ENCODE results near the gene PSMB2.

Gene PSMB2

DNA sequence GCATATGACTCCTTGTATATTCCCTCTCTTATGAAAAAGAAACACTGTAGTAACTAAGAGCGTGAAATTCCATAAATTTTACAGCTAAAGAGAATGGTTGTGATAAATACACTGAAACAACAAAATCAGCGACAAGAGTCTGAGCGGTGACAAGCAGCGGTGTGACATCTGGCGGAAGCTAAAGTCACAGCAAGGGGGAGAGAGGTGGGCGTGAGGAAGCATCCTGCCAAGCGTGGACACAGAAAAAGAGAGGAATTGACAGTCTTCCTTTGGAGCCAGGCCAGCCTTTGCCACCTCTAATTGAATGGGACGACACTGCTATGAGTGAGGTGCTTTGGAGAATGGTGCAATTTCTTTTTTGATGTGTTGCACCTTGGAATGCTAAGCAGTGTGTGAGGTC, 25.9 kb downstream of the PSMB2 start:
- H3K36me3 ChIP-seq (ENCODE audit: insufficient read depth, low read length) = peaks cover 17% of the 10 kb centered on the region

DNA sequence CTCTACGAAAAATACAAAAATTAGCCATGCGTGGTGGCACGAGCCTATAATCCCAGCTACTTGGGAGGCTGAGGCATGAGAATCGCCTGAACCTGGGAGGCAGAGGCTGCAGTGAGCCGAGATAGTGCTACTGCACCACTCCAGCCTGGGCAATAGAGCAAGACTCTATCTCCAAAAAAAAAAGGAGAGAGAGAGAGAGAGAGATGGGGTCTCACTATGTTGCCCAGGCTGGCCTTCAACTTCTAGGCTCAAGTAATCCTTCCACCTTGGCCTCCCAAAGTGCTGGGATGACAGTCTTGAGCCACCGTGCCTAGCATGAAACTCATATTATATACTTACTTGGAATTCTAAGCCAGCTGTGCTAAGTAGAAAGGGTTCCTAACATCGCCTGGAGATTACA, 29.7 kb downstream of the PSMB2 start:
- peaks cover 60% of the 10 kb centered on the region for H3K79me2 ChIP-seq (ENCODE audit: control insufficient read depth, insufficient read depth, low read length, unreplicated experiment)
- no peak overlapping the region for H3K27ac ChIP-seq (ENCODE audit: low read depth, low read length)
- H3K4me1 ChIP-seq (ENCODE audit: control insufficient read depth, insufficient read depth, low read length, unreplicated experiment) = peaks cover 5% of the 10 kb centered on the region
- H3K36me3 ChIP-seq (ENCODE audit: insufficient read depth, low read length) = peaks cover 37% of the 10 kb centered on the region
- H3K27me3 ChIP-seq (ENCODE audit: insufficient read depth, low read length) = no peaks in the 10 kb centered on the region
- no peak overlapping the region for H2AFZ ChIP-seq (ENCODE audit: low read length, unreplicated experiment)
- no peak overlapping the region for H3K4me3 ChIP-seq (ENCODE audit: low read depth, low read length)

More for the DNA sequence above, 25.9 kb downstream of the PSMB2 start:
- peaks cover 73% of the 10 kb centered on the region for H3K79me2 ChIP-seq (ENCODE audit: control insufficient read depth, insufficient read depth, low read length, unreplicated experiment)
- H3K4me1 ChIP-seq (ENCODE audit: control insufficient read depth, insufficient read depth, low read length, unreplicated experiment) = no peaks in the 10 kb centered on the region
- no peak overlapping the region for H2AFZ ChIP-seq (ENCODE audit: low read length, unreplicated experiment)
- H3K27ac ChIP-seq (ENCODE audit: low read depth, low read length) = no peak overlapping the region
- no peak overlapping the region for H3K4me3 ChIP-seq (ENCODE audit: low read depth, low read length)
- no peaks in the 10 kb centered on the region for H3K27me3 ChIP-seq (ENCODE audit: insufficient read depth, low read length)

DNA sequence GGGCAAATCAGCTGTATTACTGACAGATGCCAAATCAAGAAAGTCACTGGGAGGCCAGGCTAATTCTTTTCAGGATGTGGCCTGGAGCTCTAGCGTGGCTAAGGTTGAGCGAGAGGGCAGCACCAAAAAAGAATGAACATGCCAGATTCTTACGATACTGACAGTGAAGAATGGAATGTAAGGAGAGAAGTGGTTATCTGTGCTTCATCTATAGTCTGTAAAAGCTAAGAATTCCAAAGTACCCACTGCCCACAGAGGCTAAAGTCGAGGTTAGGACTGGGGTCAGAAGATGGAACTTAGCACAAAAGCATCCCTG, 35.5 kb downstream of the PSMB2 start:
- Histone ChIP-seq H3K79me2 (ENCODE audit: control insufficient read depth, insufficient read depth, low read length, unreplicated experiment) (peaks cover 21% of the 10 kb centered on the region), H3K4me1 (ENCODE audit: control insufficient read depth, insufficient read depth, low read length, unreplicated experiment) (peaks cover 20% of the 10 kb centered on the region), H3K4me3 (ENCODE audit: low read depth, low read length) (no peak overlapping the region), H2AFZ (ENCODE audit: low read length, unreplicated experiment) (no peak overlapping the region), H3K36me3 (ENCODE audit: insufficient read depth, low read length) (peaks cover 43% of the 10 kb centered on the region), H3K27me3 (ENCODE audit: insufficient read depth, low read length) (no peaks in the 10 kb centered on the region), H3K27ac (ENCODE audit: low read depth, low read length) (peak overlapping the region; percentile 14; the same call in 1 of the 2 replicates)

DNA sequence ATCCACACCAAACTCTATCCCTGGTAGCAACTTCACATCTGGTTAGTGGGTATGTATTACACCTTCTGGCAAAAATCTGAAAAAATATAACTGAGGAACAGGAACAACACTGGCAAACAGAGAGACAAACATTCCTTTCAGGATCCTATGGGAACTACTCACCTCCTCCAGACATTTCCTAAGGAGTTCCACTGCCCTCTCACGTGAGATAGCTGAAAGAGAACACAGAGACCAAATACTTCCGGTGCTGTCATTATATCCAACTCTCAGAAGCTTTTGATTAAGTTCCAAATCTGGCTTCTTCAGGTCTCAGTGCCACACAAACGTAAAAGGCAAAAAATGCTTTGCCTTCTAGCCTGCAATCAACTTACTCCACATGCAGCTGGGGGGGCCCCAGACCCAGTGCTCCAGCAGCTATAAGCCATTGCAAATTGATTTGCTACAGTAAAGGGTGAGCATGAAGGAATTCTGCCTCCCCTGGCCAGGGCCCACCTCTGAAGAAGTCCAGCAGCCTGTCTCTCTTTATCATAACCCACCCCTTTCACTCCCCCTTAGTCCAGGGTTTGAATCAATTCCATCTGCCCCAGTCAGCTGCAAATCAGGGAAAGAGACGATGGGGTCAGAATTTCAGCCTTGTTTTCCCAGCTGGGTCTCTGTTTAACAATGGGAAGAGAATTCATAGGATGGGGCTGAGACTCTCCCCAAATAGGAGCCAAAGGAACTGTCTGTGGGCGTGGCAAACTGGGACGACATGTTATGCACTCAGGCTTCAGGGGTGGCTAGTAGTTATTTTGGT, 36.1 kb downstream of the PSMB2 start:
- H3K27ac ChIP-seq (ENCODE audit: low read depth, low read length) = no peak overlapping the region
- no peak overlapping the region for H2AFZ ChIP-seq (ENCODE audit: low read length, unreplicated experiment)
- H3K36me3 ChIP-seq (ENCODE audit: insufficient read depth, low read length) = peaks cover 43% of the 10 kb centered on the region
- H3K27me3 ChIP-seq (ENCODE audit: insufficient read depth, low read length) = no peaks in the 10 kb centered on the region
- H3K79me2 ChIP-seq (ENCODE audit: control insufficient read depth, insufficient read depth, low read length, unreplicated experiment) = peaks cover 21% of the 10 kb centered on the region
- no peak overlapping the region for H3K4me3 ChIP-seq (ENCODE audit: low read depth, low read length)
- peaks cover 20% of the 10 kb centered on the region for H3K4me1 ChIP-seq (ENCODE audit: control insufficient read depth, insufficient read depth, low read length, unreplicated experiment)

DNA sequence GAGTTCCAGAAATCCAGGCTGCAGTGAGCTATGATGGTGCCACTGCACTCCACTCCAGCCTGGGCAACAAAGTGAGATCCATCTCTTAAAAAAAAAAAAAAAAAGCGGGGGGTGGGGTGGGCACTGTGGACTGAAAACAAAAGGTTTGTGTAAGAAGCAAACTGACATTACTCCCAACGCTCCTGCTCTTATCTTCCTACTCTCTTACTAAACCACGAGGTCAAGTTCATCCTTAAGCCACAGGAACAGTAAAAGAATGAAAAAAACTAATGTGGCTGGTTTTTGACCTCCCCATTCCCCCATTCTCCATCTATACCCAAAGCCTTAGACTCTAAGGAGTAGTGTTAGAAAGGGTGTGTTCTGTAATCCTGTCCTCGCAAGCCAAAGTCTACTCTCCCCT, 37.4 kb downstream of the PSMB2 start:
- H3K27ac ChIP-seq (ENCODE audit: low read depth, low read length) = no peak overlapping the region
- H2AFZ ChIP-seq (ENCODE audit: low read length, unreplicated experiment) = no peak overlapping the region
- H3K36me3 ChIP-seq (ENCODE audit: insufficient read depth, low read length) = peaks cover 38% of the 10 kb centered on the region
- H3K4me3 ChIP-seq (ENCODE audit: low read depth, low read length) = no peak overlapping the region
- H3K4me1 ChIP-seq (ENCODE audit: control insufficient read depth, insufficient read depth, low read length, unreplicated experiment) = peaks cover 20% of the 10 kb centered on the region
- H3K79me2 ChIP-seq (ENCODE audit: control insufficient read depth, insufficient read depth, low read length, unreplicated experiment) = peaks cover 21% of the 10 kb centered on the region
- no peaks in the 10 kb centered on the region for H3K27me3 ChIP-seq (ENCODE audit: insufficient read depth, low read length)

DNA sequence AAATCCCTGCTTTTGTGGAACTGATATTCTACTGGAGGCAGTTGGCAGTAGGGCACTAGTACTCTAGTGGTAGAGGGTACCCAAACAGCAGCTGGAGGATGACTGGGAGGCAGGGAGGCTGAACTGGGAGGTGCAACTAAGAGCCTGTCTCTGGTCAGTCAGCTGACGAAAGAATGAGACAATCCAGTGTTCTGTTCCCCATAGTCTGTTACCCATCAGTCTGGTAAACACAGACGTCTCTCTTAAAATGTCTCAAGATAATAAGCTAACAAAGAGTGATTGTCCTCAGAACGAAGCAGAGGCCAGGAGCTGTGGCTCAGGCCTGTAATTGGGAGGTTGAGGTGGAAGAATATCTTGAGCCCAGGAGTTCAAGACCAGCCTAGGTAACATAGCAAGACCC, 37.9 kb downstream of the PSMB2 start:
- no peak overlapping the region for H3K27ac ChIP-seq (ENCODE audit: low read depth, low read length)
- H3K79me2 ChIP-seq (ENCODE audit: control insufficient read depth, insufficient read depth, low read length, unreplicated experiment) = peaks cover 21% of the 10 kb centered on the region
- peaks cover 33% of the 10 kb centered on the region for H3K36me3 ChIP-seq (ENCODE audit: insufficient read depth, low read length)
- H2AFZ ChIP-seq (ENCODE audit: low read length, unreplicated experiment) = no peak overlapping the region
- H3K4me1 ChIP-seq (ENCODE audit: control insufficient read depth, insufficient read depth, low read length, unreplicated experiment) = peaks cover 20% of the 10 kb centered on the region
- H3K27me3 ChIP-seq (ENCODE audit: insufficient read depth, low read length) = no peaks in the 10 kb centered on the region
- H3K4me3 ChIP-seq (ENCODE audit: low read depth, low read length) = no peak overlapping the region

DNA sequence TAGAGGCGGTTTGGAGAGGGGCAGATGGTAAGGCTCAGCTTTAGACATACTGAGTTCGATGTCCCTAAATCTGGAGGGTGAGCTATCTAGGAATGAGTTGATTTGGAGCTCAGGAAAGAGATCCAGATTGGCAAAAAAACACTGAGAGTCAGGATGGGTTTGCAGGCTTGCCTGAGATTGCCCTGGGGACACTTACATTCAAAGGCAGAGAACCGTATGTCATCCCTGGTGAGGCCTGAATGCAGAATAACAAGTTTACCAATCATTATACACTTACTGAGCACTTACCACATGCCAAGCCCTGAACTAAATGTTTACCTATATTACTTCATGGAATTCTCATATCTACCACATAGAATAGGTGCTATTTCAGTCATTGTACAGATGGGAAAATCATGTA, 40.7 kb downstream of the PSMB2 start:
- H3K36me3 ChIP-seq (ENCODE audit: insufficient read depth, low read length) = peaks cover 19% of the 10 kb centered on the region

DNA sequence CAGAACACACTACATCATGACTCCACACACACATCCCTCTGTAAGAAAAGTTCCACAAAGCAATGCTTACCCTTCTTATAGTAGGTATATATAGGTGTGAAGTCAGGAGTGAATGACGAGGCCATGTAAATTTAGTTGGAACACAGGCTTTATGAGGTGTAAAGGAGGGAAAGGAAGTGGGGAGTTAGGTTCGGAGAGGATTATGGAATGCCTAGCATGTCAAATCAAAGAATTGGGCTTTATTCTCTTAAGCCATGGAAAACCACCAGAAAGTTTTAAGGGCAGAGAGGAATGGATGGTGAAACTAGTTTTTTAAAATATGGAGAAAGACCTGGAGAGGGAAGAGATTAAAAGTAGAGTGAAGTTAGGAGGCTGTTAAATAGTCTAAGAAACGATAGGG, 41.9 kb downstream of the PSMB2 start:
- Histone ChIP-seq H3K79me2 (ENCODE audit: control insufficient read depth, insufficient read depth, low read length, unreplicated experiment) (no peaks in the 10 kb centered on the region), H3K4me3 (ENCODE audit: low read depth, low read length) (no peak overlapping the region), H3K4me1 (ENCODE audit: control insufficient read depth, insufficient read depth, low read length, unreplicated experiment) (no peaks in the 10 kb centered on the region), H3K27ac (ENCODE audit: low read depth, low read length) (no peak overlapping the region), H2AFZ (ENCODE audit: low read length, unreplicated experiment) (no peak overlapping the region), H3K27me3 (ENCODE audit: insufficient read depth, low read length) (no peaks in the 10 kb centered on the region), H3K36me3 (ENCODE audit: insufficient read depth, low read length) (peaks cover 19% of the 10 kb centered on the region)

More for the DNA sequence above, 40.7 kb downstream of the PSMB2 start:
- H3K4me3 ChIP-seq (ENCODE audit: low read depth, low read length) = no peak overlapping the region
- H3K27ac ChIP-seq (ENCODE audit: low read depth, low read length) = no peak overlapping the region
- H2AFZ ChIP-seq (ENCODE audit: low read length, unreplicated experiment) = no peak overlapping the region
- no peaks in the 10 kb centered on the region for H3K27me3 ChIP-seq (ENCODE audit: insufficient read depth, low read length)
- H3K79me2 ChIP-seq (ENCODE audit: control insufficient read depth, insufficient read depth, low read length, unreplicated experiment) = peaks cover 3% of the 10 kb centered on the region
- peaks cover 4% of the 10 kb centered on the region for H3K4me1 ChIP-seq (ENCODE audit: control insufficient read depth, insufficient read depth, low read length, unreplicated experiment)

DNA sequence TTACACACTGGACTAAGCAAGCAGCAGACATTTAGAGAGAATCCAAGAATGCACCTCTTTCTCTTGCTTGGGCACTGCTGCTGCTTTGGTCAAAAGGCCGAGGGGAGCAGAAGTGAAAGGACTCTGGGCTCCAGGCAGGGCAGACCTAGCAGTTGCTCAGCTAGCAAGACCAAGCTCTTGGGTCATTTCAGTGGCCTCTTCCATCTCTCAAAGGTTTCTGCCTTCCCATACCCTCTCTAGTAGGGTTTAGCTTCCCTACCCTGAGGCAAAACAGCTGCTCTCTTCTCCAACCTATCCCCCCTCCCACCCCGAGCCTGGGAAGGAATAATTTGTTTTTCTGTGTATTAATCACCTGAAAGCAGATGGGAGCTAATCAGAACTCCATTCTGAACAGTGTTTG, 42.4 kb downstream of the PSMB2 start:
- H3K79me2 ChIP-seq (ENCODE audit: control insufficient read depth, insufficient read depth, low read length, unreplicated experiment) = no peaks in the 10 kb centered on the region
- H3K4me1 ChIP-seq (ENCODE audit: control insufficient read depth, insufficient read depth, low read length, unreplicated experiment) = no peaks in the 10 kb centered on the region
- H3K4me3 ChIP-seq (ENCODE audit: low read depth, low read length) = no peak overlapping the region
- no peak overlapping the region for H3K27ac ChIP-seq (ENCODE audit: low read depth, low read length)
- H3K27me3 ChIP-seq (ENCODE audit: insufficient read depth, low read length) = no peaks in the 10 kb centered on the region
- no peak overlapping the region for H2AFZ ChIP-seq (ENCODE audit: low read length, unreplicated experiment)
- H3K36me3 ChIP-seq (ENCODE audit: insufficient read depth, low read length) = peaks cover 19% of the 10 kb centered on the region

DNA sequence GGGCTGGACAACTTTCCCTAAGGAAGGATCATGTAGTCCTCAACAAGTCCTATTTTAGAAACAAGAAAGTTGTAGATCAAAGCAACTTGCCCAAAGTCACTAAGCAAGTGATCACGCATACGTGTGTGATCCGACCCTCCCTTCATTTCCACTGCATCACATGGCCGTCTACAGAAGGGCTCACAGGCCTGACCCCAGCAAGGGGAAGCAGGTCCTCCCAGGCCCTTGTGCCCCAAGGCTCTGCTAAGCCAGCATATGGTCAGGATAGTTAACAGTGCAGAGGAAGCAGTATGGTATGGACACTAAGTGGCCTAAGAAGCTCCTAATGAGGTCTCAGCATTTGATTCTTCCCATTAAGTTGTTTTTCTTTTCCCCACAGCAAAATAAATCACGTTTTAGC, 43.5 kb downstream of the PSMB2 start:
- no peak overlapping the region for H3K27ac ChIP-seq (ENCODE audit: low read depth, low read length)

DNA sequence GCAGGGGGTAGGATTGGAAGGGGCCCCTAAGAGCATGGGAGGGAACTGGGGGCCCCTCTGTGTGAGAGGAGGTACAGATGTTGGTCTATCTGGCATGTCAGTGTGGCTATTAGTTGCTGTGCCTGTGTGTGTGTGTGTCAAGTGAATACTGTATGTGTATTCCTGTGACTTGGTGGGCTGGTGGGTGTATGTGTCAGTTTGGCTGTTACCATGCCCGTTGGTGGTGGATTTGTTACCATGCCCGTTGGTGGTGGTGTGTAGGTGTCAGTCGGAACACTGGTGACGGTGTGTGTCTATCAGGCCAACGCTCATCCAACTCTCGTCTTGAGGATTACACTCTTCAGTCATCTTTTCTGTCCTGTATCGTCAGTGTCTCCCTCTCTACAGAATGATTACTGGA, 45.6 kb downstream of the PSMB2 start:
- H3K27ac ChIP-seq (ENCODE audit: low read depth, low read length) = no peak overlapping the region
- no peaks in the 10 kb centered on the region; the same call in 1 of the 2 replicates for H3K36me3 ChIP-seq (ENCODE audit: insufficient read depth, low read length)
- no peak overlapping the region for H3K4me3 ChIP-seq (ENCODE audit: low read depth, low read length)
- H3K79me2 ChIP-seq (ENCODE audit: control insufficient read depth, insufficient read depth, low read length, unreplicated experiment) = no peaks in the 10 kb centered on the region
- H2AFZ ChIP-seq (ENCODE audit: low read length, unreplicated experiment) = no peak overlapping the region
- no peaks in the 10 kb centered on the region for H3K4me1 ChIP-seq (ENCODE audit: control insufficient read depth, insufficient read depth, low read length, unreplicated experiment)
- no peaks in the 10 kb centered on the region for H3K27me3 ChIP-seq (ENCODE audit: insufficient read depth, low read length)

More for the DNA sequence above, 43.5 kb downstream of the PSMB2 start:
- H3K4me1 ChIP-seq (ENCODE audit: control insufficient read depth, insufficient read depth, low read length, unreplicated experiment) = no peaks in the 10 kb centered on the region
- no peak overlapping the region for H3K4me3 ChIP-seq (ENCODE audit: low read depth, low read length)
- no peaks in the 10 kb centered on the region for H3K79me2 ChIP-seq (ENCODE audit: control insufficient read depth, insufficient read depth, low read length, unreplicated experiment)
- H3K27me3 ChIP-seq (ENCODE audit: insufficient read depth, low read length) = no peaks in the 10 kb centered on the region
- H2AFZ ChIP-seq (ENCODE audit: low read length, unreplicated experiment) = no peak overlapping the region
- peaks cover 11% of the 10 kb centered on the region for H3K36me3 ChIP-seq (ENCODE audit: insufficient read depth, low read length)
